ENCODE measurements around the gene ZNF184. TPM values are rescaled to one million over a fixed set of nuclear protein-coding genes. Genes with fewer than 3 reads are reported as not detected.

ZNF184 gene
- total RNA-seq, 1 experiment from 2014 or later = 9.4 TPM

DNA sequence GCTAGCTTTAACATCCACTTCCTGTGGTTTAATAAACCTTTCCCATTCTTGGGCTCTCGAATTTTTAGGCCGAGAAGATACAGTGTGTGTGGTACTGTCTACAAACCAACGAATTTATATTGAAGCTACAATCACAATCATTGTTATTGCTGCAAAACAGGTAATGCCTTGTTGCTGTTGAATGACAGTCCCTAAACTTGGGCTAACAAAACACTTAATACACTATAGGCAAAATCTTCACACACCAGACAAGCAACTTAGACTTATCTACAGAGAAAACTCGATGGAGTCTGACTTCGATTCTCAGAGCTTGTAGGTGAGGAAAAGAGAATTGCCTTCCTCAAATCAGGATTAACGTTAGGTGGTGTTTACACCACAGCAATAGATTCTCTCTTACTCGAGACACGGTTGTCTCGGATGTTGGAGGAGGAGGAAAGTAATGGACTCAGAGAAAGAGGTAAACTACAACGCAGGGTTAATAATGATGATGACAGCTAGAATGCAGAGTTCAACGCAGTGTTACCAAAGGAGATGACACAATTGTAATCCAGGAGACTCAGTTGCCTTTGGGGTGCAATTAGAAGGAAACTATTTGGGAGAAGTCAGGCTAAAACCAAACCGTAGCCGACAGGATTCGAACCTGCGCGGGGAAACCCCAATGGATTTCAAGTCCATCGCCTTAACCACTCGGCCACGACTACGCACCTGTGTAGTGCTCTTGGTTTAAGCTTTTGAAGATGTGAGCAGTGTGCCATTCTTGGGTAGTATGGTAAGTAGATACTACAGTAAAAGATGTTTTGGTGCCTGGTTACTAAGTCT, 32.5 kb upstream of the ZNF184 start:
- Histone ChIP-seq H3K9ac (ENCODE audit: low read length) (no peak overlapping the region), H3K4me2 (ENCODE audit: low read length) (peak overlapping the region; percentile 11; the same call in 1 of the 2 replicates), H3K9me3 (ENCODE audit: control insufficient read depth in 1 of 2, insufficient read depth in 1 of 2, low read depth in 1 of 2, low read length in 2 of 2) (no peaks in the 10 kb centered on the region), H3K27ac (ENCODE audit: low read depth, low read length) (no peak overlapping the region), H3K4me3 (replicated peaks in 1 of 2; ENCODE audit: low read depth in 1 of 2, low read length in 2 of 2) (no peak overlapping the region), H3K9me2 (ENCODE audit: insufficient read depth) (no peaks in the 10 kb centered on the region), H3K79me2 (ENCODE audit: insufficient read depth, low read length) (no peaks in the 10 kb centered on the region), H3K36me3 (ENCODE audit: control insufficient read depth in 1 of 2, insufficient read depth in 2 of 2, low read length in 2 of 2) (no peaks in the 10 kb centered on the region), H2AFZ (ENCODE audit: low read depth, low read length, poor library complexity, severe bottlenecking) (no peak overlapping the region), H3K27me3 (ENCODE audit: insufficient read depth, low read length) (no peaks in the 10 kb centered on the region), H4K20me1 (ENCODE audit: insufficient read depth) (no peaks in the 10 kb centered on the region), H3K4me1 (ENCODE audit: control insufficient read depth in 1 of 2, insufficient read depth in 2 of 2, low read length in 2 of 2) (peaks cover 9 to 34% of the 10 kb centered on the region in 2 experiments; a peak in 3 of 4 replicates)
- ChIA-PET POLR2A (interaction anchor here (1.1 kb wide), 1 partner anchor 26 kb away, joined by 3 read pairs; no protein-coding TSS in a partner anchor), CTCF (interaction anchor here (1.0 to 3.8 kb wide), 2 partner anchors 13 to 247 kb away, joined by 3 to 12 read pairs; no protein-coding TSS in a partner anchor), RAD21 (ENCODE audit: low non-redundant PET in 1 of 2, low total read pairs in 2 of 2, uncharacterized antibody in 2 of 2, unreplicated experiment in 2 of 2) (interaction anchor here (0.7 to 1.1 kb wide), 2 partner anchors 247 kb away, joined by 3 read pairs; no protein-coding TSS in a partner anchor)
- peak; percentile 81 for ATAC-seq
- intact Hi-C loops (cut with micrococcal nuclease) = loop anchor here (2.0 kb wide), 1 partner anchor 247 kb away; no protein-coding TSS in a partner anchor
- no TSS peak for BruUV-seq (replicated peaks)
- peak; percentile 87 for DNase-seq (ENCODE audit: low read depth, low spot score)
- TF ChIP-seq ELF1 (IDR thresholded peaks at IDR 0.05; ENCODE audit: borderline replicate concordance, low read depth) (no peak), TCF7L2 (IDR thresholded peaks at IDR 0.05; ENCODE audit: borderline replicate concordance, extremely low read depth, insufficient read depth, insufficient read length) (peak; percentile 7), RAD21 (IDR thresholded peaks at IDR 0.05; ENCODE audit: low read depth) (peak; percentile 24), SIN3A (IDR thresholded peaks at IDR 0.05; ENCODE audit: low read depth) (peak; percentile 70; the same call in 1 of the 2 replicates), SP1 (IDR thresholded peaks at IDR 0.05; ENCODE audit: low read depth) (peak; percentile 61), ZNF274 (IDR thresholded peaks at IDR 0.05; ENCODE audit: low read depth, low read length) (no peak), SRF (IDR thresholded peaks at IDR 0.05; ENCODE audit: low read depth) (0 out of 2 replicates have a peak, but pooled peaks have one; percentile 41), CBX3 (IDR thresholded peaks at IDR 0.05; ENCODE audit: low read depth) (peak; percentile 97), EZH2phosphoT487 (IDR thresholded peaks at IDR 0.05; ENCODE audit: borderline replicate concordance) (no peak), JUND (IDR thresholded peaks at IDR 0.05) (peak; percentile 25; the same call in 1 of the 2 replicates), YY1 (IDR thresholded peaks at IDR 0.05; ENCODE audit: extremely low read depth, insufficient replicate concordance, low read depth, low read length) (peak; percentile 69), EZH2 (IDR thresholded peaks at IDR 0.05) (no peak)
- TF ChIP-seq, protein P1, sequence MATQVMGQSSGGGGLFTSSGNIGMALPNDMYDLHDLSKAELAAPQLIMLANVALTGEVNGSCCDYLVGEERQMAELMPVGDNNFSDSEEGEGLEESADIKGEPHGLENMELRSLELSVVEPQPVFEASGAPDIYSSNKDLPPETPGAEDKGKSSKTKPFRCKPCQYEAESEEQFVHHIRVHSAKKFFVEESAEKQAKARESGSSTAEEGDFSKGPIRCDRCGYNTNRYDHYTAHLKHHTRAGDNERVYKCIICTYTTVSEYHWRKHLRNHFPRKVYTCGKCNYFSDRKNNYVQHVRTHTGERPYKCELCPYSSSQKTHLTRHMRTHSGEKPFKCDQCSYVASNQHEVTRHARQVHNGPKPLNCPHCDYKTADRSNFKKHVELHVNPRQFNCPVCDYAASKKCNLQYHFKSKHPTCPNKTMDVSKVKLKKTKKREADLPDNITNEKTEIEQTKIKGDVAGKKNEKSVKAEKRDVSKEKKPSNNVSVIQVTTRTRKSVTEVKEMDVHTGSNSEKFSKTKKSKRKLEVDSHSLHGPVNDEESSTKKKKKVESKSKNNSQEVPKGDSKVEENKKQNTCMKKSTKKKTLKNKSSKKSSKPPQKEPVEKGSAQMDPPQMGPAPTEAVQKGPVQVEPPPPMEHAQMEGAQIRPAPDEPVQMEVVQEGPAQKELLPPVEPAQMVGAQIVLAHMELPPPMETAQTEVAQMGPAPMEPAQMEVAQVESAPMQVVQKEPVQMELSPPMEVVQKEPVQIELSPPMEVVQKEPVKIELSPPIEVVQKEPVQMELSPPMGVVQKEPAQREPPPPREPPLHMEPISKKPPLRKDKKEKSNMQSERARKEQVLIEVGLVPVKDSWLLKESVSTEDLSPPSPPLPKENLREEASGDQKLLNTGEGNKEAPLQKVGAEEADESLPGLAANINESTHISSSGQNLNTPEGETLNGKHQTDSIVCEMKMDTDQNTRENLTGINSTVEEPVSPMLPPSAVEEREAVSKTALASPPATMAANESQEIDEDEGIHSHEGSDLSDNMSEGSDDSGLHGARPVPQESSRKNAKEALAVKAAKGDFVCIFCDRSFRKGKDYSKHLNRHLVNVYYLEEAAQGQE (IDR thresholded peaks at IDR 0.05; ENCODE audit: low read depth) = no peak
- TF ChIP-seq, protein P2, sequence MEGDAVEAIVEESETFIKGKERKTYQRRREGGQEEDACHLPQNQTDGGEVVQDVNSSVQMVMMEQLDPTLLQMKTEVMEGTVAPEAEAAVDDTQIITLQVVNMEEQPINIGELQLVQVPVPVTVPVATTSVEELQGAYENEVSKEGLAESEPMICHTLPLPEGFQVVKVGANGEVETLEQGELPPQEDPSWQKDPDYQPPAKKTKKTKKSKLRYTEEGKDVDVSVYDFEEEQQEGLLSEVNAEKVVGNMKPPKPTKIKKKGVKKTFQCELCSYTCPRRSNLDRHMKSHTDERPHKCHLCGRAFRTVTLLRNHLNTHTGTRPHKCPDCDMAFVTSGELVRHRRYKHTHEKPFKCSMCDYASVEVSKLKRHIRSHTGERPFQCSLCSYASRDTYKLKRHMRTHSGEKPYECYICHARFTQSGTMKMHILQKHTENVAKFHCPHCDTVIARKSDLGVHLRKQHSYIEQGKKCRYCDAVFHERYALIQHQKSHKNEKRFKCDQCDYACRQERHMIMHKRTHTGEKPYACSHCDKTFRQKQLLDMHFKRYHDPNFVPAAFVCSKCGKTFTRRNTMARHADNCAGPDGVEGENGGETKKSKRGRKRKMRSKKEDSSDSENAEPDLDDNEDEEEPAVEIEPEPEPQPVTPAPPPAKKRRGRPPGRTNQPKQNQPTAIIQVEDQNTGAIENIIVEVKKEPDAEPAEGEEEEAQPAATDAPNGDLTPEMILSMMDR (IDR thresholded peaks at IDR 0.05 in 2 of 3, conservative IDR thresholded peaks at IDR 0.05 in 1 of 3; ENCODE audit: borderline replicate concordance in 1 of 3, insufficient read depth in 1 of 3, low read depth in 2 of 3, low read length in 2 of 3) = no peak
- TF ChIP-seq, protein P3, sequence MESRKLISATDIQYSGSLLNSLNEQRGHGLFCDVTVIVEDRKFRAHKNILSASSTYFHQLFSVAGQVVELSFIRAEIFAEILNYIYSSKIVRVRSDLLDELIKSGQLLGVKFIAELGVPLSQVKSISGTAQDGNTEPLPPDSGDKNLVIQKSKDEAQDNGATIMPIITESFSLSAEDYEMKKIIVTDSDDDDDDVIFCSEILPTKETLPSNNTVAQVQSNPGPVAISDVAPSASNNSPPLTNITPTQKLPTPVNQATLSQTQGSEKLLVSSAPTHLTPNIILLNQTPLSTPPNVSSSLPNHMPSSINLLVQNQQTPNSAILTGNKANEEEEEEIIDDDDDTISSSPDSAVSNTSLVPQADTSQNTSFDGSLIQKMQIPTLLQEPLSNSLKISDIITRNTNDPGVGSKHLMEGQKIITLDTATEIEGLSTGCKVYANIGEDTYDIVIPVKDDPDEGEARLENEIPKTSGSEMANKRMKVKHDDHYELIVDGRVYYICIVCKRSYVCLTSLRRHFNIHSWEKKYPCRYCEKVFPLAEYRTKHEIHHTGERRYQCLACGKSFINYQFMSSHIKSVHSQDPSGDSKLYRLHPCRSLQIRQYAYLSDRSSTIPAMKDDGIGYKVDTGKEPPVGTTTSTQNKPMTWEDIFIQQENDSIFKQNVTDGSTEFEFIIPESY (IDR thresholded peaks at IDR 0.05; ENCODE audit: extremely low read depth, insufficient replicate concordance, low read length) = peak; percentile 32
- TF ChIP-seq, protein P4, sequence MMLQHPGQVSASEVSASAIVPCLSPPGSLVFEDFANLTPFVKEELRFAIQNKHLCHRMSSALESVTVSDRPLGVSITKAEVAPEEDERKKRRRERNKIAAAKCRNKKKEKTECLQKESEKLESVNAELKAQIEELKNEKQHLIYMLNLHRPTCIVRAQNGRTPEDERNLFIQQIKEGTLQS (IDR thresholded peaks at IDR 0.05) = peak; percentile 98
- TF ChIP-seq, protein P5, sequence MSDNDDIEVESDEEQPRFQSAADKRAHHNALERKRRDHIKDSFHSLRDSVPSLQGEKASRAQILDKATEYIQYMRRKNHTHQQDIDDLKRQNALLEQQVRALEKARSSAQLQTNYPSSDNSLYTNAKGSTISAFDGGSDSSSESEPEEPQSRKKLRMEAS (IDR thresholded peaks at IDR 0.05) = peak; percentile 51; the same call in 1 of the 2 replicates

Data from HCT116 (cell line).